ENCODE measurements around the gene ICE2. TPM values are rescaled to one million over a fixed set of nuclear protein-coding genes. Genes with fewer than 3 reads are reported as not detected.

Gene ICE2
- total RNA-seq (2014; rRNA removed; shearing (Covaris generic)), result 37.4 and 42.4 TPM in 2 replicates

- H3K27ac ChIP-seq, result peak within 1 kb of the TSS; percentile 89
- no peaks in the 10 kb centered on the region for H3K27me3 ChIP-seq
- DNase-seq, result peak; percentile 98
- H3K4me1 ChIP-seq, result peaks cover 13% of the 10 kb centered on the region
- H3K4me3 ChIP-seq, result peak within 1 kb of the TSS; percentile 75
- no peaks in the 10 kb centered on the region for H3K36me3 ChIP-seq
- no peaks in the 10 kb centered on the region for H3K9me3 ChIP-seq (replicated peaks)
Measured at GRCh38 chr15:60478566-60479360, at the start of gene ICE2. Gene ICE2 (minus strand): TSS chr15:60479142. CDS start chr15:60477977, 1,165 bp downstream.

GRCh38 chr15:60528530-60528929, 49.6 kb upstream of the ICE2 start:
- Histone ChIP-seq H3K9me3 (replicated peaks) (no peaks in the 10 kb centered on the region), H3K27me3 (no peaks in the 10 kb centered on the region), H3K36me3 (peaks cover 11% of the 10 kb centered on the region; the same call in 1 of the 2 replicates), H3K4me1 (no peaks in the 10 kb centered on the region), H3K4me3 (no peak overlapping the region), H3K27ac (no peak overlapping the region)
- DNase-seq, result no peak

GRCh38 chr15:60527456-60527855, 48.5 kb upstream of the ICE2 start:
- DNase-seq, result no peak
- H3K4me1 ChIP-seq, result no peaks in the 10 kb centered on the region
- H3K4me3 ChIP-seq, result no peak overlapping the region
- no peaks in the 10 kb centered on the region for H3K27me3 ChIP-seq
- H3K9me3 ChIP-seq (replicated peaks), result no peaks in the 10 kb centered on the region
- peaks cover 11% of the 10 kb centered on the region; the same call in 1 of the 2 replicates for H3K36me3 ChIP-seq
- H3K27ac ChIP-seq, result no peak overlapping the region

- no peaks in the 10 kb centered on the region for H3K27me3 ChIP-seq
- DNase-seq, result no peak
- no peak overlapping the region for H3K27ac ChIP-seq
- H3K9me3 ChIP-seq (replicated peaks), result no peaks in the 10 kb centered on the region
- no peaks in the 10 kb centered on the region for H3K4me1 ChIP-seq
- H3K36me3 ChIP-seq, result peaks cover 10% of the 10 kb centered on the region; the same call in 1 of the 2 replicates
- H3K4me3 ChIP-seq, result no peak overlapping the region
Measured at GRCh38 chr15:60526127-60526616, 47.2 kb upstream of the ICE2 start.

- Histone ChIP-seq H3K4me1 (peaks cover under 1% of the 10 kb centered on the region; the same call in 1 of the 2 replicates), H3K27me3 (no peaks in the 10 kb centered on the region), H3K9me3 (replicated peaks) (no peaks in the 10 kb centered on the region), H3K36me3 (0 out of 2 replicates have a peak, but pooled peaks cover 9% of the 10 kb centered on the region), H3K27ac (no peak overlapping the region), H3K4me3 (no peak overlapping the region)
- DNase-seq, result no peak
Measured at GRCh38 chr15:60525341-60526039, 46.5 kb upstream of the ICE2 start.

- Histone ChIP-seq H3K4me1 (peaks cover 9% of the 10 kb centered on the region), H3K36me3 (peaks cover 4% of the 10 kb centered on the region; the same call in 1 of the 2 replicates), H3K27me3 (no peaks in the 10 kb centered on the region), H3K27ac (no peak overlapping the region), H3K4me3 (no peak overlapping the region), H3K9me3 (replicated peaks) (no peaks in the 10 kb centered on the region)
- DNase-seq, result no peak
Measured at GRCh38 chr15:60523056-60523455, 44.1 kb upstream of the ICE2 start.

- peak; percentile 65 to 78 for DNase-seq
- Histone ChIP-seq H3K36me3 (peaks cover 4% of the 10 kb centered on the region; the same call in 1 of the 2 replicates), H3K27ac (no peak overlapping the region), H3K4me3 (no peak overlapping the region), H3K9me3 (replicated peaks) (no peaks in the 10 kb centered on the region), H3K4me1 (peaks cover 9% of the 10 kb centered on the region), H3K27me3 (no peaks in the 10 kb centered on the region)
Measured at GRCh38 chr15:60520825-60521368, 42.0 kb upstream of the ICE2 start.

GRCh38 chr15:60520013-60520824, 41.3 kb upstream of the ICE2 start:
- Histone ChIP-seq H3K27ac (no peak overlapping the region), H3K27me3 (no peaks in the 10 kb centered on the region), H3K4me3 (no peak overlapping the region), H3K4me1 (peaks cover 9% of the 10 kb centered on the region), H3K36me3 (peaks cover 4% of the 10 kb centered on the region; the same call in 1 of the 2 replicates), H3K9me3 (replicated peaks) (no peaks in the 10 kb centered on the region)
- peak in 1 of 2 experiments; percentile 16 for DNase-seq

- H3K27me3 ChIP-seq, result no peaks in the 10 kb centered on the region
- peaks cover 7% of the 10 kb centered on the region for H3K36me3 ChIP-seq
- H3K4me3 ChIP-seq, result no peak overlapping the region
- peaks cover 9% of the 10 kb centered on the region for H3K4me1 ChIP-seq
- H3K27ac ChIP-seq, result no peak overlapping the region
- H3K9me3 ChIP-seq (replicated peaks), result no peaks in the 10 kb centered on the region
- DNase-seq, result no peak
Measured at GRCh38 chr15:60519218-60519617, 40.3 kb upstream of the ICE2 start.

- H3K36me3 ChIP-seq, result peaks cover 11% of the 10 kb centered on the region
- no peak overlapping the region for H3K4me3 ChIP-seq
- no peak overlapping the region for H3K27ac ChIP-seq
- no peaks in the 10 kb centered on the region for H3K9me3 ChIP-seq (replicated peaks)
- DNase-seq, result no peak
- peaks cover 9% of the 10 kb centered on the region for H3K4me1 ChIP-seq
- H3K27me3 ChIP-seq, result no peaks in the 10 kb centered on the region
Measured at GRCh38 chr15:60518511-60518910, 39.6 kb upstream of the ICE2 start.

GRCh38 chr15:60514261-60514881, 35.4 kb upstream of the ICE2 start:
- H3K27me3 ChIP-seq, result no peaks in the 10 kb centered on the region
- no peak for DNase-seq
- H3K36me3 ChIP-seq, result peaks cover 15% of the 10 kb centered on the region
- no peak overlapping the region for H3K4me3 ChIP-seq
- H3K9me3 ChIP-seq (replicated peaks), result no peaks in the 10 kb centered on the region
- H3K4me1 ChIP-seq, result no peaks in the 10 kb centered on the region
- no peak overlapping the region for H3K27ac ChIP-seq

- Histone ChIP-seq H3K4me3 (no peak overlapping the region), H3K27ac (no peak overlapping the region), H3K9me3 (replicated peaks) (no peaks in the 10 kb centered on the region), H3K4me1 (no peaks in the 10 kb centered on the region), H3K36me3 (peaks cover 14% of the 10 kb centered on the region; the same call in 1 of the 2 replicates), H3K27me3 (no peaks in the 10 kb centered on the region)
- no peak for DNase-seq
Measured at GRCh38 chr15:60513676-60514075, 34.7 kb upstream of the ICE2 start.

- H3K4me1 ChIP-seq, result no peaks in the 10 kb centered on the region
- H3K27ac ChIP-seq, result no peak overlapping the region
- H3K9me3 ChIP-seq (replicated peaks), result no peaks in the 10 kb centered on the region
- H3K36me3 ChIP-seq, result peaks cover 14% of the 10 kb centered on the region; the same call in 1 of the 2 replicates
- no peak overlapping the region for H3K4me3 ChIP-seq
- no peaks in the 10 kb centered on the region for H3K27me3 ChIP-seq
- no peak for DNase-seq
Measured at GRCh38 chr15:60512937-60513336, 34.0 kb upstream of the ICE2 start.

All from SJCRH30 (cell line).